Measurements from ENCODE around the gene GRAMD1A. TPM values are rescaled to one million over a fixed set of nuclear protein-coding genes. Genes with fewer than 3 reads are reported as not detected.
"Not testable (repeated sequence)": the region's sequence is repeated elsewhere in the genome, so short reads cannot be mapped to it uniquely, and the experiment has no call there.

The GRAMD1A gene
- polyA plus RNA-seq, 3 donors from 2014 or later: 6.7 to 19.1 (median 7.8) TPM

GRCh38 chr19:35042954-35043604 lies 43.0 kb downstream of the GRAMD1A start:
- Mint-ChIP-seq H3K27ac (no peak overlapping the region), H3K4me3 (peak overlapping the region in 1 of 5 donors; percentile 25), H3K4me1 (peaks cover 12 to 23% of the 10 kb centered on the region in 2 donors), H3K27me3 (ENCODE audit: low read depth in 3 of 3) (peaks cover 5 to 16% (median 16%) of the 10 kb centered on the region in 3 donors), H3K9me3 (no peaks in the 10 kb centered on the region), H3K36me3 (no peaks in the 10 kb centered on the region)
- DNase-seq: no peak

GRCh38 chr19:35043906-35044305 lies 43.8 kb downstream of the GRAMD1A start:
- Mint-ChIP-seq H3K36me3 (no peaks in the 10 kb centered on the region), H3K9me3 (no peaks in the 10 kb centered on the region), H3K4me3 (no peak overlapping the region), H3K27me3 (ENCODE audit: low read depth in 3 of 3) (peaks cover 5 to 16% (median 14%) of the 10 kb centered on the region in 3 donors), H3K4me1 (peaks cover 12 to 19% of the 10 kb centered on the region in 2 donors), H3K27ac (peak overlapping the region in 1 of 6 donors; percentile 28)
- DNase-seq: no peak

- H3K9me3 Mint-ChIP-seq: no peaks in the 10 kb centered on the region
- H3K27ac Mint-ChIP-seq: peak overlapping the region in 2 of 6 donors; percentile 28 to 69
- DNase-seq: peak; percentile 45 to 51 (median 49)
- no peak overlapping the region for H3K4me3 Mint-ChIP-seq
- no peaks in the 10 kb centered on the region for H3K36me3 Mint-ChIP-seq
- peaks cover 5 to 16% (median 13%) of the 10 kb centered on the region in 3 donors for H3K27me3 Mint-ChIP-seq (ENCODE audit: low read depth in 3 of 3)
- H3K4me1 Mint-ChIP-seq: peaks cover 12 to 19% of the 10 kb centered on the region in 2 donors
Measured at GRCh38 chr19:35044317-35045117, 44.4 kb downstream of the GRAMD1A start.

- peaks cover 5 to 11% (median 11%) of the 10 kb centered on the region in 3 donors for H3K27me3 Mint-ChIP-seq (ENCODE audit: low read depth in 3 of 3)
- no peak overlapping the region for H3K27ac Mint-ChIP-seq
- H3K9me3 Mint-ChIP-seq: no peaks in the 10 kb centered on the region
- DNase-seq: no peak
- peaks cover 4 to 12% of the 10 kb centered on the region in 2 donors for H3K4me1 Mint-ChIP-seq
- no peaks in the 10 kb centered on the region for H3K36me3 Mint-ChIP-seq
- H3K4me3 Mint-ChIP-seq: no peak overlapping the region
Measured at GRCh38 chr19:35045667-35046300, 45.7 kb downstream of the GRAMD1A start.

GRCh38 chr19:35046461-35046860 lies 46.3 kb downstream of the GRAMD1A start:
- H3K36me3 Mint-ChIP-seq: no peaks in the 10 kb centered on the region
- H3K4me1 Mint-ChIP-seq: peaks cover 0 to 10% of the 10 kb centered on the region in 2 donors
- H3K4me3 Mint-ChIP-seq: no peak overlapping the region
- H3K9me3 Mint-ChIP-seq: no peaks in the 10 kb centered on the region
- DNase-seq: no peak
- H3K27ac Mint-ChIP-seq: no peak overlapping the region
- H3K27me3 Mint-ChIP-seq (ENCODE audit: low read depth in 3 of 3): peaks cover 5 to 11% (median 9%) of the 10 kb centered on the region in 3 donors

- peaks cover 4 to 9% (median 7%) of the 10 kb centered on the region in 3 donors for H3K27me3 Mint-ChIP-seq (ENCODE audit: low read depth in 3 of 3)
- DNase-seq: no peak
- H3K4me1 Mint-ChIP-seq: peaks cover 0 to 4% of the 10 kb centered on the region in 2 donors
- no peaks in the 10 kb centered on the region for H3K9me3 Mint-ChIP-seq
- no peaks in the 10 kb centered on the region for H3K36me3 Mint-ChIP-seq
- H3K27ac Mint-ChIP-seq: peak overlapping the region in 2 of 6 donors; percentile 19 to 45
- no peak overlapping the region for H3K4me3 Mint-ChIP-seq
Measured at GRCh38 chr19:35048911-35049411, 48.8 kb downstream of the GRAMD1A start.

GRCh38 chr19:35049456-35049855 lies 49.3 kb downstream of the GRAMD1A start:
- peaks cover 2 to 6% (median 4%) of the 10 kb centered on the region in 3 donors for H3K27me3 Mint-ChIP-seq (ENCODE audit: low read depth in 3 of 3)
- H3K9me3 Mint-ChIP-seq: no peaks in the 10 kb centered on the region
- no peak for DNase-seq
- no peak overlapping the region for H3K4me3 Mint-ChIP-seq
- no peaks in the 10 kb centered on the region for H3K36me3 Mint-ChIP-seq
- no peak overlapping the region for H3K27ac Mint-ChIP-seq
- peaks cover 0 to 1% of the 10 kb centered on the region in 2 donors for H3K4me1 Mint-ChIP-seq

GRCh38 chr19:35050662-35051061 lies 50.5 kb downstream of the GRAMD1A start:
- H3K9me3 Mint-ChIP-seq; H3K27ac Mint-ChIP-seq; H3K4me1 Mint-ChIP-seq; H3K4me3 Mint-ChIP-seq; H3K36me3 Mint-ChIP-seq; DNase-seq; H3K27me3 Mint-ChIP-seq (ENCODE audit: low read depth in 3 of 3): not testable (repeated sequence)

GRCh38 chr19:35051268-35051667 lies 51.1 kb downstream of the GRAMD1A start:
- not testable (repeated sequence) for H3K4me1 Mint-ChIP-seq; H3K4me3 Mint-ChIP-seq; H3K27ac Mint-ChIP-seq; DNase-seq; H3K36me3 Mint-ChIP-seq; H3K27me3 Mint-ChIP-seq (ENCODE audit: low read depth in 3 of 3); H3K9me3 Mint-ChIP-seq

- Mint-ChIP-seq H3K4me1 (no peaks in the 10 kb centered on the region), H3K36me3 (no peaks in the 10 kb centered on the region), H3K4me3 (no peak overlapping the region), H3K9me3 (no peaks in the 10 kb centered on the region), H3K27ac (no peak overlapping the region), H3K27me3 (ENCODE audit: low read depth in 3 of 3) (peaks cover 0 to 5% (median 4%) of the 10 kb centered on the region in 3 donors)
- no peak for DNase-seq
Measured at GRCh38 chr19:35051796-35052195, 51.7 kb downstream of the GRAMD1A start.

- no peak for DNase-seq
- Mint-ChIP-seq H3K4me1 (no peaks in the 10 kb centered on the region), H3K27ac (no peak overlapping the region), H3K36me3 (no peaks in the 10 kb centered on the region), H3K9me3 (no peaks in the 10 kb centered on the region), H3K27me3 (ENCODE audit: low read depth in 3 of 3) (peaks cover 0 to 4% (median 3%) of the 10 kb centered on the region in 3 donors), H3K4me3 (no peak overlapping the region)
Measured at GRCh38 chr19:35052599-35053190, 52.6 kb downstream of the GRAMD1A start.

- H3K4me3 Mint-ChIP-seq: no peak overlapping the region
- H3K36me3 Mint-ChIP-seq: no peaks in the 10 kb centered on the region
- DNase-seq: no peak
- H3K4me1 Mint-ChIP-seq: no peaks in the 10 kb centered on the region
- peaks cover 0 to 4% (median 3%) of the 10 kb centered on the region in 3 donors for H3K27me3 Mint-ChIP-seq (ENCODE audit: low read depth in 3 of 3)
- no peak overlapping the region for H3K27ac Mint-ChIP-seq
- H3K9me3 Mint-ChIP-seq: no peaks in the 10 kb centered on the region
Measured at GRCh38 chr19:35053667-35054293, 53.7 kb downstream of the GRAMD1A start.

GRCh38 chr19:35054626-35055025 lies 54.5 kb downstream of the GRAMD1A start:
- no peak for DNase-seq
- H3K9me3 Mint-ChIP-seq: no peaks in the 10 kb centered on the region
- H3K4me3 Mint-ChIP-seq: no peak overlapping the region
- no peaks in the 10 kb centered on the region for H3K4me1 Mint-ChIP-seq
- H3K36me3 Mint-ChIP-seq: no peaks in the 10 kb centered on the region
- H3K27ac Mint-ChIP-seq: no peak overlapping the region
- H3K27me3 Mint-ChIP-seq (ENCODE audit: low read depth in 3 of 3): peaks cover 0 to 4% (median 3%) of the 10 kb centered on the region in 3 donors
